ENCODE data around the gene CD1B.
"Not testable (repeated sequence)": the region's sequence is repeated elsewhere in the genome, so short reads cannot be mapped to it uniquely, and the experiment has no call there.

The CD1B gene

GRCh38 chr1:158328426-158328825 is 2.9 kb downstream of the CD1B start:
- ATAC-seq: no peak

- ATAC-seq: no peak
Observed at GRCh38 chr1:158327481-158327880, 3.9 kb downstream of the CD1B start.

DNA sequence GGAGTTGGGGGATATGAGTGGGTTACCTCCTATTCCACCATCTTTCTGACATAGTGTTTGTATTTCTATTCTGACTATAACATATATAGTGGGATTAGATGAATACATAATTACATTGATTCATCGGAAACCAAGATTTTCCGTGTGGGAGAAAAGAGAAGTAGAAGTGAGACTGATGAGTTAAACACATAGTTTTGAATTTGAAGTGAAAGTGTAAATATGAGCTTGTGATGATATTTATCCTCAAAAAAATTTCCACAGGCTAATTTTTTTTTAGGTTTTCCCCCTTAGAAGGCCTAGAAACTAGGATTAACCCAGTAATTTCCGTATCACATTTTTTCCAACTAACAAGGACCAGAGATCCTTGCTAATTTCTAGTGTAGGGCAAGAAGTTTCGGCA is 6.9 kb downstream of the CD1B start:
- ATAC-seq: no peak

DNA sequence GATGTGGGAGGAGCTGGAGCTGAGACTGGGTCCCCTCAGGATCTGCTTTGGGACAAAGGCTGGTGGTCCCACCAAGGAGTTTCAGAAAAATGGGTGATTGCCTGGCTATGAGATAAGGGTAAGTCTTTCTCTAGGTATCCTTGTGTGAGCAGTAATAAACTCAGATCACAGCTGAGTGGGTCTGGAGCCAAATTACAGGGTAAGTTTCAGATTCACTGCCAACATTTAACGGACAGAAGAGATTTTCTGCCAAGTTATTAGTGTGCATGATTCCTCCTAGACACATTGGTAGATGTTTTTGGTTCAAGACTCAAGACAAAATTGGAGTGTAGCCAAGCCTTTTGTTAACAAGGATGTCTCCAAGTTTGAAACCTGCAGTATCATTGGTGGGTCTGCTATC is 7.5 kb downstream of the CD1B start:
- no peak for ATAC-seq

DNA sequence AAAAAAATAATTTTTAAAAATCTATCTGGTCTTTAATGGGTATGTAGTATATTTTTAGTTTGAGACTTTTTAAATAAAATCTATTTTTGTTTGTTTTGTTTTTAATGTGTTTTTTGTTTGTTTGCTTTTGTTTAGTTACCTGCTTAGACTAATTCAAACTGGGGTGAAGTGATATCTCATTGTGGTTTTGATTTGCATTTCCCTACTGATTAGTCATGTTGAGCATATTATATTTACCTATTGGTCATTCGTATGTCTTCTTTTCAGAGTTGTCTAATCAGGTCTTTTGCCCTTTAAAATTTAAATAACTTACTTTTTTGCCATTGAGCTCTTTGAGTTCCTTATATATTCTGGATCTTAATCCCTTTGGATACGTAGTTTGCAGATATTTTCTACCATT is 20.3 kb downstream of the CD1B start:
- ATAC-seq: no peak

- ATAC-seq: no peak
Observed at GRCh38 chr1:158310623-158311022, 20.7 kb downstream of the CD1B start.

- ATAC-seq: no peak
Observed at GRCh38 chr1:158295791-158296190, 35.5 kb downstream of the CD1B start.

GRCh38 chr1:158290321-158290844 is 40.9 kb downstream of the CD1B start:
- ATAC-seq: no peak

DNA sequence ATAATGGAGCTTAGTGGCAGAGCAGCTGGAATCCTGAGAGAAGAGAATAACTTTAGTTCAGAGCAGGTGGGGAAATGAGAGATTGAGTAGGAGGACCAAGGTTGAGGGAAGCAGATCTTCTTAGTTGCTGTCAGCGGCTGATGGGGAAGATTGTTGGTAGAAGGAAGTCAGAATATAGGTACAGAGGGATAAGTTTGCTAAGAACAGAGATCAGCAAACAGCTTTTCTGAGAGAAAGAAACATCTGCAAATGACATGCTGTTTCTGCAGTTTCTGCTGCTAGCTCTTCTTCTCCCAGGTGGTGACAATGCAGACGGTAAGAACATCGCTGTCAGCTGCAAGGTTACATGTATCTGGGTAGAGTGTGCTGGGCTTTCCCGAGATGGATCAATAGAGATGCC is 41.5 kb downstream of the CD1B start, which contains the start of gene CD1C:
TSS of gene CD1C (plus strand) at position 113 of the 400 bp plus-strand sequence. CDS start at position 255, 142 bp downstream.
- no peak for ATAC-seq

DNA sequence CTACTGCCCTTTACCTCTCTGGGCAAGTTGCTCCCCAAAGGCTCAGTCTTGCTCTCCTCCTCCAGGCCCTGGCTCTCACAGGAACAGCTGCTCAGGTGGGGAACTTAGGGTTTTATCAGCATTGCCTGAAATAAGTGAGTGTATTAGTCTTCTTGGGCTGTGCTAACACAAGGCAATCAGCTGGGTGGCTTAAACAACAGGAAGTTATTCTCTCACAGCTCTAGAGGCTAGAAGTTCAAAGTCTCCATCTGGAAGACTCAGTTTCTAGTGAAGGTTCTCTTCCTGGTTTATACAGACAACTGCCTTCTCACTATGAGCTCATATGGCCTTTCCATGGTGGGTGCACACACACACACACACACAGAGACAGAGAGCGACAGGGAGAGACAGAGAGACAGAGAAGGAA is 44.4 kb downstream of the CD1B start:
- no peak for ATAC-seq

- ATAC-seq: peak in 1 of 2 donors; percentile 27
Observed at GRCh38 chr1:158286487-158286886, 44.8 kb downstream of the CD1B start.

DNA sequence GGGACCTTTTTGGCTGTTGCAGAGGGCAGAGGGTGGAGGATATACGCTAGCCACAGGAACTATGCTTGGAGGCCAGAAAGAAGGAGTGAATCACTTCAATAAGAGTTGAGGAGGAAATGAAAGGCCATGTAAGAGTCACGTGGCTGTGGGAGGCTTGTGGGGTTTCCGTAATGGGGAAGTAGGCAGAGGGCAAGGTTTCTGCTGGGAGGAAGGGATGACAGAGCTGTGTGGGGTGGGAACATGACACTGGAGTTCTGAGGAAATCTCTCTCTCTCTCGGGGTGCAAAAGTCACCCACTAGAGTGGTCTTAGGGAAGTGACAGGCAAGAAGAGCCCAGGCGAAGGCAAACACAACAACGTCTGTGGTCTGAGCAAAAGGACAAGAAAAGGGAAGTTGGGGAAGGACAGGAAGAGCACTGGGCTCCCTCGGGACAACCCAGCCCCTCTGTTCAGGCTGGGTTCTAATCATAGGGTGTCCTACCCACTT is 45.5 kb downstream of the CD1B start:
- ATAC-seq: peak; percentile 44 to 50

DNA sequence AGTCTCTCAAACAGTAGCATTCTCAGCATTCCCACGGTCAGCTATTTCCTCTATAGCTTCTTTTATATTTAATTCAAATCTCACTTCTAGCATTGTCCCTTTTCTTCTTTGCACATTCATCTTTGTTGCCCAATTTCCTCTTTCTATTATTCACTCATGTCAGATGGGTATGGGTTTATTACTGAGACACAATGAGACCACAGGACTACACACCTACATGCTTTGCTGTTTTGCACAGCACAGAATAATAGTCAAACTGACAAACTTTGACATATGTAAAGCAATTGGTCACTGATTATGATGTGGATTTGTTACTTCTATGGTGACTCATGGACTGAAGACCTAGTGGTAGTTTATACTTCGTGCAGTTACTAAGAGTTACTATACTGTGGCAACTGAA is 47.4 kb downstream of the CD1B start:
- ATAC-seq: peak; percentile 38 to 62

DNA sequence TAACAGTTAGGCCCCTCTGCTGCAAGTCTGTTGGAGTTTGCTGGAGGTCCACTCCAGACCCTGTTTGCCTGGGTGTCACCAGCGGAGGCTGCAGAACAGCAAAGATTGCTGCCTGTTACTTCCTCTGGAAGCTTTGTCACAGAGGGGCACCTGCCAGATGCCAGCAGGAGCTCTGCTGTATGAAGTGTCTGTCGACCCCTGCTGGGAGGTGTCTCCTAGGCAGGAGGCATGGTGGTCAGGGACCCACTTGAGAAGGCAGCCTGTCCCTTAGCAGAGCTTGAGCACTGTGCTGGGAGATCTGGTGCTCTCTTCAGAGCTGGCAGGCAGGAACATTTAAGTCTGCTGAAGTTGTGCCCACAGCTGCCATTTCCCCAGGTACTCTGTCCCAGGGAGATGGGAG is 48.9 kb downstream of the CD1B start:
- ATAC-seq: not testable (repeated sequence)

Data from activated CD4-positive, CD25-positive, alpha-beta regulatory T cell treated with anti-CD3 and anti-CD28 coated beads, Interleukin-2, amount 50 U/mL, for 24 hours (primary cell).